ENCODE results near the gene MFRP.
A peak's percentile ranks its signal among the peaks of the same experiment; 100 is the strongest.

The MFRP gene

GRCh38 chr11:119336744-119337469, 9.6 kb downstream of the MFRP start:
- ATAC-seq, result no peak

DNA sequence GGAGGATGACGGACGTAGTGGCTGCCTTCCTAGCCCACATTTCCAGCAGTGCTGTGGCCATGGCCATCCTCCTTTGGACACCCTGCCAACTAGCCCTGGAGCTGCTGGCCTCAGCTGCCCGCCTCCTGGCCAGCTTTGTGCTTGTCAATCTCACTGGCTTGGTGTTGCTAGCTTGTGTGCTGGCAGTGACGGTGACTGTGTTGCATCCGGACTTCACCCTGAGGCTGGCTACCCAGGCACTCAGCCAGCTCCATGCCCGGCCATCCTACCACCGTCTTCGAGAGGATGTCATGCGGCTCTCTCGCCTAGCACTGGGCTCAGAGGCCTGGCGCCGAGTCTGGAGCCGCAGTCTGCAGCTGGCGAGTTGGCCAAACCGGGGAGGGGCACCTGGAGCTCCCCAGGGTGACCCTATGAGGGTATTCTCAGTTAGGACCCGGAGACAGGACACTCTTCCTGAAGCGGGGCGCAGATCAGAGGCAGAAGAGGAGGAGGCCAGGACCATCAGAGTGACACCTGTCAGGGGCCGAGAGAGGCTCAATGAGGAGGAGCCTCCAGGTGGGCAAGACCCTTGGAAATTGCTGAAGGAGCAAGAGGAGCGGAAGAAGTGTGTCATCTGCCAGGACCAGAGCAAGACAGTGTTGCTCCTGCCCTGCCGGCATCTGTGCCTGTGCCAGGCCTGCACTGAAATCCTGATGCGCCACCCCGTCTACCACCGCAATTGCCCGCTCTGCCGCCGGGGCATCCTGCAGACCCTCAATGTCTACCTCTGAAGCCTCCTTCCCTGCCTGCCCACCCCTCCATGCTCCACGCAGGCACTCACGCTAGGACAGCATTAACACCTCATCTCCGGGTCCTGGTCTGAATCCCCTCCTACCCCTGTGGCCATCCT, 10.6 kb downstream of the MFRP start:
- ATAC-seq, result no peak

DNA sequence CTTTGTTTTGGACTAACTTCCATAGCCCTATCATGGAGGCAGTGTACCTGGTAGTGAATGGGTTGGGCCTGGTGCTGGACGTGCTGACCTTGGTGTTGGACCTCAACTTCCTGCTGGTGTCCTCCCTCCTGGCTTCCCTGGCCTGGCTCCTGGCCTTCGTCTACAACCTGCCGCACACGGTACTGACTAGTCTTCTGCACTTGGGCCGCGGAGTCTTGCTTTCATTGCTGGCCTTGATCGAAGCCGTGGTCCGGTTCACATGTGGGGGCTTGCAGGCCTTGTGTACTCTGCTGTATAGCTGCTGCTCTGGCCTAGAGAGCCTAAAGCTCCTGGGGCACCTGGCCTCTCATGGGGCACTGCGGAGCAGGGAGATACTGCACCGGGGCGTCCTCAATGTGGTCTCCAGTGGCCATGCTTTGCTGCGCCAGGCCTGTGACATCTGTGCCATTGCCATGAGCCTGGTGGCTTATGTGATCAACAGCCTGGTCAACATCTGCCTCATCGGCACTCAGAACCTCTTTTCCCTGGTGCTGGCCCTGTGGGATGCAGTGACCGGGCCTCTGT, 11.3 kb downstream of the MFRP start:
- no peak for ATAC-seq

DNA sequence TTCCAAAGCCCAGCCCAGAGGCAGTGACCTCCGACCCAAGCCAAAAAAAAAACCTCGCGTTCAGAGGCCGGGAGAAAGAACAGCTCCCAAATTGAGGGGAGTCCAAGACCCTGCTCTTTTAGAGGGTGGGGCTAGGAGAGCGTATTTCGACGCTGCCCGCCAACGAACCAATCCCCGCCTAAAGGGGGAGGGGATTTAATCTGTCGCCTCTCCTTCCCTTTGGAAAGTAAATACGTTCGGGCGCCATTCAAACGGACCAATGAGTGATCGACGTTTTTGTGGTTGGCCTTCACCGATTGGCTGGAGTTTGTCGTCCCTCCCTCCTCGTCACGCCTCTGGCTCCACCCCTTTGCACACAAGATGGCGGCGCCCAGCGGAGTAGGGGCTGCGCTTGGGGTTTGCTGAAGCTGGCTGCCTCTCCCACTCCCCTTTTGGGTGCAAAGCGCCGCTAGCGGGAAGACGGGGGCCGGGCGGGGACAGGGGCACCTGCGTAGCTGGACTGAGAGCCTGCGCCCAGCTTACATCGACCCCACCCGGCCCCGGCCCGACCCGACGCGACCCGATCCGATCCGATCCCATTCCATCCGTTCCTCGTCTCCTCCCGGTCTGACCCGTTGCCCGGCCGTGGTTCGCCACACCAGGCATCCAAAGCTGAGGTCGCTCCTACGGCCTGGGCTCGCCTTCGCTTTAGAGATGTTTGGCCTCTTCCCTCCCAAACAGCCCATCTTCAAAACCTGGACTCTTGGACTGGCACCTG, 12.2 kb downstream of the MFRP start, which contains the start of gene RNF26:
Gene RNF26 (plus strand): TSS at position 354 of the 757 bp plus-strand sequence. CDS start 596 bp downstream, outside the sequence.
- peak; percentile 97 for ATAC-seq

DNA sequence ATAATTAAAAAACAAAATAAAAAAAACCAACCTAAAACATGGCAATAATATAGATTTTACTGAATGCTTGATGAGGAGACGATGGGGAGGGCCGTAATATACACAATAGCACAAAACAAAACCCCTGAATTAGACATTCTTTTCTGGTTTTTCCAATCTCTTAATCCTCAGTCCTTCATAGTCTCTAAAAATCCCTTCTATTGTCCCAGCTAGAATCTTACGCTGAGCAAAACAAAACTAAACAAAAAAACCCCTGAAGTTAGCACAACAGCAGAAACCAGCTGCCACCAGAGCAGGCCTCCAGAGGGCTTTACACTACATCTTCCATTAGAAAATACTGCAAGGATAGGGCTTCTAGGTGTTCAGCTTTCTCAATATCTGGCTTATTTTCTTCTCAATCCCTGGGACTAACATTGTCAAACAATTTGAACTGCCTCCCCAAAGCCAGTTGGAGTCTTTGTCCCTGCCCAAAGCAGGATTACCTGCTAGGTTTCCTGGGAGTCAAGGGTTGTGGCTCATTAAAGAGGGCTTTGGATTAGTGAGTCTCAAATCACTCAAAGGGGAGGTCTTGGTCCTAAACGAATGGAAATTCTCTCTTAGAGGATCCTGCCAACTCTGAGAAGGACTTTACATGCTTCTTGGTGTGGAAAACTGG, 14.3 kb downstream of the MFRP start:
- ATAC-seq, result no peak

GRCh38 chr11:119330237-119330636, 16.3 kb downstream of the MFRP start:
- ATAC-seq, result no peak

DNA sequence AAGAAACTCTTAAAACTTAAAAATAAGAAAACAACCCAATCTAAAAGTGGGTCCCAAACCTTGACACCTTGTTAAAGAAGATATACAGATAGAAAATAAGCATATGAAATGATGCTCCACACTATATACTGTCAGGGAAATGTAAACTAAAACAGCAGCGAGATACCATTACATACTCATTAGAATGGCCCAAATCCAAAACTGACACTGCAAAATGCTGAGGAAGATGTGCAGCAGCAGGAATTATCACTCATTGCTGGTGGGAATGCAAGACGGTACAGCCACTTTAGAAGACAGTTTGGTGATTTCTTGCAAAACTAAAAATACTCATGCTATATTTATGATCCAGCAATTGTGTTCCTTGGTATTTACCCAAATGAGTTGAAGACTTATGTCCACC, 17.2 kb downstream of the MFRP start:
- no peak for ATAC-seq

DNA sequence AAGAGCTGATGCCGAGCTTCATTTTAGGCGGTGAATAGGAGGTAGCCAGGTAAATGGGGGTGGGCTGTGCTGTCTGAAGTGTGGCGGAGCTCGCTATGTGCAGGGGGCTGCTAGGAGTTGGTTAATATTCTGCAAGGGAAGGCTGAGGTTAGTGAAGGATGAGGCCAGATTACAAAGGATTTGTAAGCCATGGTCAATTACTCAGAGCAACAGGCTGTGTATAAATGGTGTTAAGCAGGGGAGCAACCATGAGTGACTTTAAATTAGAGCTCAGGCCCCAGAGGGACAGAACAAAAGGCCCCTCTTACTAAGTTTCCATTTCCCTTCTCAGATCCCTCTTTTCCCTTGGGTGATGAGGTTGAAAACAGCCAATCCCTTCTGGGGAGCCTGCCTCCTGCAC, 22.3 kb downstream of the MFRP start:
- ATAC-seq, result no peak

DNA sequence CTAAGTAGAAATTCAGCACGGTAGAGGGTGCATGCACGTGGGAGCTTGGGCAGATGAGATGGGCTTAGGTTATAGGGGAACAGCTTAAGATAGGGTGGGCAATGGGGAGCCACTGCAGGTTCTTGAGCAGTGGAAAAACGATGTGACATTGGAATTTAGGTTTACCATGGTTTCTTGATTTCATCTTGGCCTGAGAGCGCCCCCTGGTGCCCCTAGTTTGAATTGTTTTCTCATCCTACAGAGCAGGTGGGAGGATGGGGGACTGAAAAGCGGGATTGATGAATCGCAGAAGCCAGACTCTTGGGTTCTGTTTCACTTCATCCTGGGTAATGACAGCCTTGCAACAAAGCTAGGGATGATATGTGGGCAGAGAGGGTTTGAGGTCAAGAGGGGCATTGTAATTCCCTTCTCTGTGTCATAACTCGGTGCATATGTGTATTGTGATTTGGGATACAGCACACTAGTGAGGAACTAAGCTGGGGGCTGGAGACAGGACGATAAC, 22.9 kb downstream of the MFRP start:
- ATAC-seq, result no peak

DNA sequence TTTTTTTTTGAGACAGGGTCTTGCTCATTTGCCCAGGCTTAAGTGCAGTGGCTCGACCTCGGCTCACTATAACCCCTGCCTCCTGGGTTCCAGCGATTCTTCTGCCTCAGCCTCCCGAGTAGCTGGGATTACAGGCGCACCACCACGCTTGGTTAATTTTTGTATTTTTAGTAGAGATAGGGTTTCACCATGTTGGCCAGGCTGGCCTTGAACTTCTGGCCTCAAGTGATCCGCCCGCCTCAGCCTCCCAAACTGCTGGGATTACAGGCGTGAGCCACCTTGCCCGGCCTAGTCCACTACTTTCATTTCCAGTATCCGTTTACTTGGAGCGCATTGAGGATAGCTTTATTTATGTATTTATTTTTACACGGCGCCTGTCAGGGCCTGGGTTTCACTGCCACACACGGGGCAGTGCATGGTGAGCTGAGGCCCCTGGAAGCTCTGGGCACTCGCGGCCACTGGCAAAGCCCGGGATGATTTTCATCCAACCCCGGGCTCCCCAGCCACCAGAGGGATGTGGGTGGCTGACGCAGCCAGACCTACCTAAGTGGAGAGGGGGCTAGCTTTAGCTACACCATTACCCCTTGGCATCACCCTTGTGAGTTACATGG, 23.5 kb downstream of the MFRP start:
- ATAC-seq, result no peak

- ATAC-seq, result no peak
Observed at GRCh38 chr11:119322360-119322739, 24.2 kb downstream of the MFRP start.

DNA sequence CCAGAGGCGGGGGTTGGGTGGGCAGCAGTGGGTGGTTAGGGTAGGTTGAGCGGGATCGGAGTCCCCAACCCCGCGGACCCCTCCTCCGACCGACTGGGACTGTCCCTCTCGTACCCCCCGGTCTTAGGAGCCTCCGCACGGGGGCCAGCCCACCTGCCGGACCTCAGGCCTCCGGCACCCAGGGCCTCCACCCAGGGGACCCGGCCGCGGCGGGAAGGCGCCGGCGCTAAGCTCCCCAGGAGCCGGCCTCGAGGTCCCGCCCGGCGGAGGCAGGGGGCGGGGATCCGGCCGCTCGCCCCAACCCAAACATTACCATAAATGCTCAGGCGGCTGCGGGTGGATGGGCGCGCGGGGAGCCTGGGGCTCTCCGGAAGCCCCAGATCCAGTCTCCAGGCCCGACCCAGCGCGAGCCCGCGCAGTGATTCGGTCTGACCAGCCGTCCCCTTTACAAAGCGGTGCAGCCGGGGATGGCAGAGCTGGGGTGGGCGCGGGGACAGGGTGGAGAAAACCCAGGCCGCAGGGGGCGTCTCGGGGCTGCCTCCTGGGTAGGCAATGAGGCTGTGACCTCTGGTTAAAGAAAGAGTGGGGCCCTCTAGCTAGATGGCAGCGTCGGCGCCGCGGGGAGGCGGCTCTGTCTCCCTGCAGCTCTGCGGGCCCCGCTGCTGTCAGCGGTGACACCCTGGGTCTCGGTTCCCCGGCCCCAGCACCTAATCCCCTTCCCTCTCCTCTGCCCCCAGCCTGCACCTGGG, 25.6 kb downstream of the MFRP start:
- ATAC-seq, result peak; percentile 49 to 63

DNA sequence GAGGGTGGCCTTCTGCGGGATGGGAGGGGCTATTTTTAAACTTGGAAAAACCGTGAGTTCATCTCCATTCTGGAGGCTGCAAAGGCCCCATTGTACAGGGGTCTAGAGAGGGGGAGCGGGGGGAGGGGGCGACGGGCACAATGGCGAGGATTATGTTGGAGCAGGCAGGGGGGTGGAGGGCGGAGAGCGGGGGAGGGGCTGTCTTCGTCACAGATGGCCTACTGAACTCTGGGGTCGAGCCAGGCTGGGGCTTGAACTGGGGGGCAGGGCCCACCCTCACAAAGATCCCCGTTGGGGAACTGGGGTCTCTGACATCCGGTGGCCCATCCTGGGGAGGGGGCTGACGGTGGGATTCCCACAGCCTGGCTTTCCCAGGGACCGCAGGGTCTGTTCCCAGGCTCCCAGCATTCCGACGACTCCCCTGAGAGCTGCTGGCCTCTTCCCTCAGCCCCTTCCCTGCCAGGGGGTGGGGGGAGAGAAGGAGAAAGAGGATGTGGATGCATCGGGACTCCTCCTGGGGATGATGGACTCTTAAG, 26.2 kb downstream of the MFRP start:
- ATAC-seq, result no peak

DNA sequence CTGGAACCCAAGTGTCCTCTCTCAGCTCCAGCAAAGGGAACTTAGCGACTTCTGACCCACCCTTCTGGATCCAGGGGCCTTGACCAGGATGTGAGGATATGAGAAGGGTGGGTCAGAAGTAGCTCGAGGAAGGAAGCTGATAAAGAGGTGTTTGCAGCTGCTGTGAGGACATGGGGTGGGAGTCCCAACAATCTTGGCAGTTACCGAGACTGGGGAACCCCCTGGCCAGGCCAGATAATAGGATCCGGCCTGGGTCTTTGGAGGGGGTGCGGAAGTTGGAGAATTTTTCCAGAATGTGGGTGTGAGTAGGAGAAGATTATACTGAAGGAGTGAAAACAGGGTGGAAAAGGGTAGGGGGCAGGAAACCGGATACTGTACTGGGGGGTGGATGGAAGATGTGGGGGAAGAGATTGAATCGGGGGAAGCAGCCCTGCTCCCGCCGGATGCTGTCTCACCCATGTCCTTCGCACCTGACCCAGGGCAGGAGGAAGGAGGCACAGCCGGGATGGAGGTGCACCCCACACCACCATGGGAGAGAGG, 26.7 kb downstream of the MFRP start:
- ATAC-seq, result no peak

DNA sequence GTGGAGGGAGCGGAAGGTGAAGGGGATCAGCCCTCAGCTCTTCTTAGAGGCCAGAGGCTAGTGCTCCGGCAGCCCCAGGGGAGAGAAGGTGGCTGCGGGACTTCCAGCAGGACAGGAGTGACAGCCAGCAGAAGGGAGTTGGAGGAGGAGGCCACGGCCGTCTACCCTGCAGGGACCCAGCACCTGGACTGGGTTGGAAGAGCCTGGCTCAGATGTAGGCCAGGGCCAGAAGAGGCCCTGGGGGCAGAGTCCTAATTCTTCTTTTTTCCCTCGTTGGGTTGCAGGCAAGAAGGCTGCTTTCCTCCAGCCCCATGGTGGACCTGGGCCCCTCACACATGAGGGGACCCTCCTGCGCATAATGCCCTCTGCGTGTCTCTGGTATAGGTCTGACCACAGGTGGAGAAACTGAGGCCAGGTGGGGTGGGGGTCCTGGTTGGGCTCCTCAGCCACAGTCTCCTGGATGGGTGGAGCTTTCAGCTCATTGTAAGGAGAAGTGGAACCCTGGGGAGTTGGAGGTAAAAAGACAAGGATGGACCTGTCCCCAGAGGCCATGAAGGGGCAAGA, 27.3 kb downstream of the MFRP start:
- no peak for ATAC-seq

DNA sequence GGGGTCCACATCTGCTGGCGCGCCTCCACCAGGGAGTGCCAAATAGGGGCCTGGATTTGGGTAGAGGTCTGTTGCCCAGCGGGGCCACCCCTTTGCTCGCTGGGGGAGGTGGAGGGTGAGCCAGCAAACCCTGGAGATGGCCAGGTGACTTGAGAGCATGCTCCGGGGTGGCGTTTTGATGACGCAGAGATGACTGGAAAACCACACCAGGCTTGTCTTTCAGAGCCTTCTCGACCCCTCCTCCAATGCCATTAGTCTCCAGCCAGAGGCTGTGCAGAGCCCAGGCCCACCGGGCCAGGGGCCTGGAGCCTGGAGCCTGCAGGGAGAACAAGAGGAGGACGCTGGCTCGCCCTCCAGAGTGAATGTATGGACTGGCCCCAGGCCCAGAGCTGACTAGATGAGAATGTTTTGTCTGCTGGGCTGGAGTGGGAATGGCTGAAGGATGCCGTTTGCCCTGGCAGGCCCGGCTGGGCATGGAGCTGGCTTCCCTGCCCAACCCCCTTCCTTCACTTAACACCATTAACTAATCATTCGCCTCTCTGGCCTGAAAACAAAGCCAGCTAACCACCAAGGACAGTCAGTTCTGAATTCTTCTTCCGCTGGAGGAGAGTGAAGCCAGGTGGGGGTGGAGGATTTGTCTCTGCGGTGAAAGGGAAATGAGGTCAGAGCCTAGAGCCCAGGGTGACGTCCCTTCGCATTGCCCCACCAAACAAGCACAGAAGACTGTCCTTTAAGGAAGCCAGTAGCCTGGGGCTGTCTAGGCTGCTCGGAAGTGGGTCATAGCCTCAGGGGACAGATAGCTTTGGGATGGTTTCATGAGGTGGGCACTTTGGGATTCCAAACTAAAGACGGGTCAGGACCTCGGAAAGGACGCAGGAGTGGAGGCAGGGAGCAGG, 28.0 kb downstream of the MFRP start:
- peak in 1 of 2 donors; percentile 18 for ATAC-seq

DNA sequence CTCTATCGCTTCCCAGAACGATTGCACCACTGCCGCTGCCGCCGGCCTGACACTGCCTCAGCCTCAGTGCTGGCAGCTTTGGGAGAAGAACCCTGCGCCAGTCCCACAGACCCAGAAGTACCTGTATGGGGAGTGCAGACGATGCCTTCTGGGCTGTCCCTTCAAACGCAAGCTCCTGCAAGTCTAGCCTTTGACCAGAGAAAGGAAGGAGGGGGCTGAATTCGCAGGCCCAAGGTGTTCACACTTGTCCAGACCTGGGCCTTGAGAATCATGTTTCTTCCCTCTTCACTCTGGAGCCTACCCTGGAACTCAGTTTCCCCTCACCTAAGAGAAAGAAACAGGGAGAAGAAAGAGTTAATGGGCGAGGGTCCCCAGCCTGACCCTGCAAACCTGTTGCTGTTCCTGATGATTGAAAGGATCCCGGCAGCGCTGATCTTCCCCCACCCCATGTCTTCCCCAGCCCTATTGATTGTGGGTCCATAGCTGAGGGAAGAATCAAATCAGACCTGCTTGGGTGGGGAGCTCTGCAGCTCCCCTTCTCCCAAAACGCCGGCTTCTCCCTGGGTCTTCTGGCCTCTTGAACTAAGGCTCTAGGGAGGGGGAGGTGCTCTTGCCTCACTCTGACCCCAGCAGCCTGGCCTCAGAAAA, 28.8 kb downstream of the MFRP start:
- ATAC-seq, result no peak
